Astrocyte (in vitro differentiated cells and primary cell): ENCODE data around the gene CLMN. TPM values are rescaled to one million over a fixed set of nuclear protein-coding genes. Genes with fewer than 3 reads are reported as not detected.
"Not testable (repeated sequence)": the region's sequence is repeated elsewhere in the genome, so short reads cannot be mapped to it uniquely, and the experiment has no call there.

Source experiments
- DNase-seq: peaks from one replicate; pipeline ENCODE4 v3.0.0-alpha.2; 2010; ENCODE audit warnings: low read depth
- FAIRE-seq: peaks from 2 replicates; lab custom pipeline; 2011; peaks lifted over from hg19 to GRCh38; lab: Jason Lieb, UNC
- H2AFZ ChIP-seq: 2 replicates; pipeline ENCODE4 v1.6.0; 2012; ENCODE audit warnings: low read depth, low read length, inconsistent platforms
- H3K27ac ChIP-seq: 2 replicates; pipeline ENCODE4 v1.5.1; 2011; ENCODE audit warnings: low read depth, low read length, inconsistent platforms
- H3K27me3 ChIP-seq: 2 replicates; pipeline ENCODE4 v1.6.0; 2011; ENCODE audit warnings: low read length, inconsistent platforms; ENCODE audit not compliant: insufficient read depth
- H3K36me3 ChIP-seq: 2 replicates; pipeline ENCODE4 v1.5.1; 2011; ENCODE audit warnings: low read length, inconsistent platforms; ENCODE audit not compliant: insufficient read depth
- H3K4me1 ChIP-seq: 2 replicates; pipeline ENCODE4 v1.5.1; 2011; ENCODE audit warnings: low read length, inconsistent platforms; ENCODE audit not compliant: insufficient read depth
- H3K4me2 ChIP-seq: 2 replicates; pipeline ENCODE4 v1.6.0; 2012; ENCODE audit warnings: low read length, inconsistent platforms
- H3K4me3 ChIP-seq: 2 replicates; pipeline ENCODE4 v1.5.1; 2011; ENCODE audit warnings: low read depth, mild to moderate bottlenecking, low read length, inconsistent platforms; ENCODE audit not compliant: insufficient read depth
- H3K79me2 ChIP-seq: 2 replicates; pipeline ENCODE4 v1.6.0; 2012; ENCODE audit warnings: mild to moderate bottlenecking, low read length, inconsistent platforms; ENCODE audit not compliant: insufficient read depth
- H3K9ac ChIP-seq: 2 replicates; pipeline ENCODE4 v1.6.0; 2012; ENCODE audit warnings: mild to moderate bottlenecking, low read length, inconsistent platforms
- H3K9me3 ChIP-seq: 2 replicates; pipeline ENCODE4 v1.5.1; 2012; ENCODE audit warnings: low read depth, mild to moderate bottlenecking, low read length, inconsistent platforms; ENCODE audit not compliant: insufficient read depth
- H4K20me1 ChIP-seq: 2 replicates; pipeline ENCODE4 v1.6.0; 2012; ENCODE audit warnings: low read length, inconsistent platforms; ENCODE audit not compliant: insufficient read depth
- H3K27ac Mint-ChIP-seq: one replicate; pipeline ENCODE4 v1.8.0; 2021; ENCODE audit warnings: mild to moderate bottlenecking, mixed read lengths; ENCODE audit not compliant: unreplicated experiment
- H3K27me3 Mint-ChIP-seq: one replicate; pipeline ENCODE4 v1.8.0; 2021; ENCODE audit warnings: low read depth, mixed read lengths; ENCODE audit not compliant: unreplicated experiment
- H3K36me3 Mint-ChIP-seq: one replicate; pipeline ENCODE4 v1.8.0; 2021; ENCODE audit warnings: low read depth, mixed read lengths; ENCODE audit not compliant: unreplicated experiment
- H3K4me1 Mint-ChIP-seq: one replicate; pipeline ENCODE4 v1.8.0; 2021; ENCODE audit warnings: low read depth, mixed read lengths; ENCODE audit not compliant: unreplicated experiment
- H3K4me3 Mint-ChIP-seq: one replicate; pipeline ENCODE4 v1.8.0; 2021; ENCODE audit warnings: mild to moderate bottlenecking, moderate library complexity, mixed read lengths; ENCODE audit not compliant: unreplicated experiment
- H3K9me3 Mint-ChIP-seq: one replicate; pipeline ENCODE4 v1.8.0; 2021; ENCODE audit warnings: mild to moderate bottlenecking, mixed read lengths; ENCODE audit not compliant: unreplicated experiment
- CTCF ChIP-seq: IDR thresholded peaks from 2 replicates; pipeline ENCODE4 v1.5.1; 2011; ENCODE audit warnings: low read depth, mild to moderate bottlenecking, inconsistent platforms, low read length, moderate library complexity; ENCODE audit not compliant: insufficient read depth
- EZH2 ChIP-seq: IDR thresholded peaks from 2 replicates; pipeline ENCODE4 v1.6.1; 2012; ENCODE audit warnings: mild to moderate bottlenecking, low read length, inconsistent platforms; ENCODE audit not compliant: insufficient read depth
- total RNA-seq: library from RNA; stranded (reverse); gene quantifications from 2 replicates; pipeline ENCODE4 v1.2.1, GENCODE V29; 2021

The CLMN gene
- total RNA-seq, 1 donor from 2014 or later: 14.0 TPM

GRCh38 chr14:95204705-95205104 is 115.0 kb downstream of the CLMN start:
- H2AFZ ChIP-seq: no peak overlapping the region
- H3K9me3 ChIP-seq: no peaks in the 10 kb centered on the region
- H3K9ac ChIP-seq: no peak overlapping the region
- no peaks in the 10 kb centered on the region for H3K27me3 ChIP-seq
- Mint-ChIP-seq H3K9me3 (peaks cover 11% of the 10 kb centered on the region), H3K4me1 (peaks cover 5% of the 10 kb centered on the region), H3K27me3 (no peaks in the 10 kb centered on the region), H3K27ac (no peak overlapping the region), H3K36me3 (peaks cover 16% of the 10 kb centered on the region), H3K4me3 (no peak overlapping the region)
- no peaks in the 10 kb centered on the region for H3K4me1 ChIP-seq
- no peaks in the 10 kb centered on the region for H3K79me2 ChIP-seq
- H3K4me3 ChIP-seq: no peak overlapping the region
- DNase-seq (no peak), FAIRE-seq (no peak)
- no peaks in the 10 kb centered on the region for H3K36me3 ChIP-seq
- no peak overlapping the region for H3K27ac ChIP-seq
- no peak overlapping the region for H3K4me2 ChIP-seq
- TF ChIP-seq CTCF: no peak
- TF ChIP-seq EZH2: no peak
- no peaks in the 10 kb centered on the region for H4K20me1 ChIP-seq

GRCh38 chr14:95201745-95202144 is 118.0 kb downstream of the CLMN start:
- H4K20me1 ChIP-seq, H3K4me2 ChIP-seq, H3K27ac ChIP-seq, H3K27ac Mint-ChIP-seq, H3K27me3 ChIP-seq, DNase-seq, H3K4me1 Mint-ChIP-seq, H3K9me3 ChIP-seq, H3K36me3 ChIP-seq, H3K79me2 ChIP-seq, H3K4me3 Mint-ChIP-seq, H3K27me3 Mint-ChIP-seq, H3K4me1 ChIP-seq, H3K4me3 ChIP-seq, H2AFZ ChIP-seq, H3K9ac ChIP-seq, FAIRE-seq: not testable (repeated sequence)
- peaks cover 11% of the 10 kb centered on the region for H3K9me3 Mint-ChIP-seq
- peaks cover 16% of the 10 kb centered on the region for H3K36me3 Mint-ChIP-seq

- peaks cover 16% of the 10 kb centered on the region for H3K36me3 Mint-ChIP-seq
- no peak overlapping the region for H3K4me3 Mint-ChIP-seq
- FAIRE-seq: no peak
- peaks cover 5% of the 10 kb centered on the region for H3K4me1 Mint-ChIP-seq
- no peak for DNase-seq
- no peaks in the 10 kb centered on the region for H4K20me1 ChIP-seq
- H3K36me3 ChIP-seq: no peaks in the 10 kb centered on the region
- H3K27me3 ChIP-seq: no peaks in the 10 kb centered on the region
- H3K27ac ChIP-seq: no peak overlapping the region
- no peaks in the 10 kb centered on the region for H3K79me2 ChIP-seq
- peaks cover 13% of the 10 kb centered on the region for H3K9me3 Mint-ChIP-seq
- no peak overlapping the region for H3K9ac ChIP-seq
- H3K9me3 ChIP-seq: no peaks in the 10 kb centered on the region
- TF ChIP-seq EZH2 (no peak), CTCF (no peak)
- H3K27ac Mint-ChIP-seq: no peak overlapping the region
- H3K4me1 ChIP-seq: no peaks in the 10 kb centered on the region
- H3K27me3 Mint-ChIP-seq: peaks cover 2% of the 10 kb centered on the region
- H2AFZ ChIP-seq: no peak overlapping the region
- H3K4me2 ChIP-seq: no peak overlapping the region
- no peak overlapping the region for H3K4me3 ChIP-seq
Observed at GRCh38 chr14:95200404-95200803, 119.3 kb downstream of the CLMN start.
